Right lobe of liver (tissue), 6 donors: ENCODE measurements around the gene CDO1. TPM values are rescaled to one million over a fixed set of nuclear protein-coding genes. Genes with fewer than 3 reads are reported as not detected.
A peak's percentile ranks its signal among the peaks of the same experiment; 100 is the strongest.

Source experiments
- ATAC-seq, 4 donors: fragments of 200-7000 bp; cut with Tn5 transposase; one replicate each; pipeline ENCODE4 v1.9.1; 2020; ENCODE audit warnings: mild to moderate bottlenecking in 4 of 4, moderate library complexity in 4 of 4
- DNase-seq, 3 donors: peaks; one replicate each; pipeline ENCODE4 v3.0.0-alpha.2; 2020
- H3K27ac ChIP-seq, 3 donors: fragments of 200-600 bp; one replicate each; pipeline ENCODE4 v1.8.0; 2022
- H3K27me3 ChIP-seq, 2 donors: fragments of 200-600 bp; one replicate each; pipeline ENCODE4 v1.8.0; 2022
- H3K36me3 ChIP-seq, 4 donors: fragments of 200-600 bp; sonication (generic) in 1 of 4; one replicate each; pipeline versions ENCODE4 v1.5.1 to v1.8.0; 2017 to 2022; ENCODE audit warnings: control low read depth in 1 of 4
- H3K4me1 ChIP-seq, 4 donors: fragments of 200-600 bp; sonication (generic) in 1 of 4; one replicate each; pipeline versions ENCODE4 v1.5.1 to v1.8.0; 2017 to 2022; ENCODE audit warnings: control low read depth in 1 of 4
- H3K4me3 ChIP-seq, 3 donors: fragments of 200-600 bp; one replicate each; pipeline ENCODE4 v1.8.0; 2022
- H3K9me3 ChIP-seq, 4 donors: fragments of 200-600 bp; sonication (generic) in 1 of 4; one replicate each; pipeline versions ENCODE4 v1.5.1 to v1.8.0; 2017 to 2022; ENCODE audit warnings: control low read depth in 1 of 4
- POLR2A ChIP-seq: fragments of 450-650 bp; IDR thresholded peaks from one replicate; pipeline ENCODE4 v1.6.1; 2017; ENCODE audit warnings: antibody characterized with exemption, mild to moderate bottlenecking
- WGBS: methylation state at CpG from one replicate; pipeline ENCODE4 v1.1.6; 2018; ENCODE audit warnings: low coverage, low lambda C conversion rate; ENCODE audit not compliant: insufficient coverage; ENCODE audit errors: missing lambda C conversion rate; 5-methylcytosine and 5-hydroxymethylcytosine counted together
- intact Hi-C, 2 donors: fragments of 100-400 bp; cut with DNase I; formaldehyde crosslinking; loops; one replicate each; pipeline versions ENCODE4 v1.11.2 to v1.14.1; 2022
- total RNA-seq, 6 experiments: library from RNA; depleted of rRNA in 2 of 6; stranded (reverse); fragments of >200 nt in 2 of 6; fragmentation: NEBNext Ultra II Directional in 3 of 6; extraction: Animal tissue kit (Norgen Biotek cat#: 25700) in 3 of 6; gene quantifications; one replicate each; pipeline versions ENCODE4 v1.1.0 to v1.2.4, GENCODE V29; 2016 to 2023
- TF ChIP-seq, protein P1 (sequence below), 4 donors: fragments of 200-600 bp in 3 of 4; fragments of 450-650 bp in 1 of 4; IDR thresholded peaks; one replicate each; pipeline versions ENCODE4 v1.5.1 to v1.8.0; 2016 to 2022; ENCODE audit warnings: antibody characterized with exemption in 4 of 4, mild to moderate bottlenecking in 2 of 4
- donor health status: DM: no; HTN: yes; CAD: no.
- donor health status: DM: no; HTN: no; CAD: no.
- donor health status: DM: no; HTN: no; CAD: no.
- donor health status: DM: no; HTN: yes; CAD: no.
- donor health status: DM: no; HTN: yes; CAD: no.

CDO1 gene
- total RNA-seq, 6 experiments from 2014 or later: 98.9 to 260 (median 154) TPM

DNA sequence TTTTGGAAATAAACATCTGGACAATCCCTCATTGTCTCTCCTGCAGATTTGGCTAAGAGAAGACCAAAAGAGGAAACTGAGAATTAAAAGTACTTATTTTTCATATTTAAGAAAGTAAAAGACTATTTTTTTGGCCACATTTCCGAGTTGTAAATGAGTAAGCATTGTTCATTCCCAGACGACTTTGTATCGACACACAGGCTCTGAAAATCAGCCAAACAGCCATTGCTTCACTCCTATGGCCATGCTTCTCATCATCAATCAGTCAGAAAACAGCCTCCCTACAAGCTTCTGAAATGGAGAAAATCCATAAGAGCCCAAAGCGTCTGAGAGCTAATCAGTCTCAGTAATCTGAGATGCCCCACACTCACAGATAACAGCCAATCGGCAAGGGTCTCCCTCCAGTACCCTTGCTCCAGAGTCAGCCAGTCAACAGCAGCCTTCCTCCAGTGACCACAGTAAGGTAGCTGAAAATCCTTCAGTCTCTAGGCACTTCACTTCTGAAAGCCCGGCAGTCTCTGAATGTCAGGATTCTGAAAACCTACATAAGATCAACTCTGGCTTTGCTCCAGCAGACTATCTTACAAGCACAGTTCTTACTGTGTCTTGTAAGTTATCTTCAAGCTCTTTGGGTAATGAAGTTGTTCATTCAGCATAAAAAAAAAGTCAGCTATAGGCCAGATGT lies 30.9 kb downstream of the CDO1 start:
- DNase-seq (no peak), ATAC-seq (peak; percentile 61 to 83 (median 62))
- Histone ChIP-seq H3K9me3 (no peaks in the 10 kb centered on the region), H3K4me1 (peaks cover 0 to 14% (median 0%) of the 10 kb centered on the region in 4 donors), H3K27me3 (no peaks in the 10 kb centered on the region), H3K27ac (no peak overlapping the region), H3K4me3 (no peak overlapping the region), H3K36me3 (no peaks in the 10 kb centered on the region)
- TF ChIP-seq, protein P1, sequence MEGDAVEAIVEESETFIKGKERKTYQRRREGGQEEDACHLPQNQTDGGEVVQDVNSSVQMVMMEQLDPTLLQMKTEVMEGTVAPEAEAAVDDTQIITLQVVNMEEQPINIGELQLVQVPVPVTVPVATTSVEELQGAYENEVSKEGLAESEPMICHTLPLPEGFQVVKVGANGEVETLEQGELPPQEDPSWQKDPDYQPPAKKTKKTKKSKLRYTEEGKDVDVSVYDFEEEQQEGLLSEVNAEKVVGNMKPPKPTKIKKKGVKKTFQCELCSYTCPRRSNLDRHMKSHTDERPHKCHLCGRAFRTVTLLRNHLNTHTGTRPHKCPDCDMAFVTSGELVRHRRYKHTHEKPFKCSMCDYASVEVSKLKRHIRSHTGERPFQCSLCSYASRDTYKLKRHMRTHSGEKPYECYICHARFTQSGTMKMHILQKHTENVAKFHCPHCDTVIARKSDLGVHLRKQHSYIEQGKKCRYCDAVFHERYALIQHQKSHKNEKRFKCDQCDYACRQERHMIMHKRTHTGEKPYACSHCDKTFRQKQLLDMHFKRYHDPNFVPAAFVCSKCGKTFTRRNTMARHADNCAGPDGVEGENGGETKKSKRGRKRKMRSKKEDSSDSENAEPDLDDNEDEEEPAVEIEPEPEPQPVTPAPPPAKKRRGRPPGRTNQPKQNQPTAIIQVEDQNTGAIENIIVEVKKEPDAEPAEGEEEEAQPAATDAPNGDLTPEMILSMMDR (IDR thresholded peaks at IDR 0.05): no peak
- no peak for TF ChIP-seq POLR2A
- 25% methylated on average over 6 of the region's 6 CpGs for WGBS
- intact Hi-C loops: no loop called here

DNA sequence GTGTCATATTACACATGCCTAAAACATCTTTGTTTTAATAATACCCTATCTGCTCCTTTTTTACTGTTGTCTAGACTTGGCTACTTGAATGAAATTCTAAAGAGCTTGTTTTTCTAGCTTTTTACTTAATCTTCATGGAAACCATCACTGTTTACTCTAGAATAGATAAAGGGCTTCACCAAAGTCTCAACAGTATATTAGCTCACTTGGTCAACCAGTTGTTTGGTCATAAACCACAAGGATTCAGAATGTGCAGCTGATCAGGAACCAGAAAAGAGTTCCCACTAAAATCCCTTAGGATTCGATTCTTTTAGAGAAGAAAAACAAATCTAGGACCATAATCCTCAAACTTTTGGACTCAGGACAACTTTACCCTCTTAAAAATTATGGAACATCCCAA lies 38.0 kb downstream of the CDO1 start:
- H3K4me1 ChIP-seq: no peaks in the 10 kb centered on the region
- ATAC-seq (no peak), DNase-seq (no peak)
- intact Hi-C loops: no loop called here
- no peak overlapping the region for H3K27ac ChIP-seq
- H3K36me3 ChIP-seq: no peaks in the 10 kb centered on the region
- H3K27me3 ChIP-seq: no peaks in the 10 kb centered on the region
- no peak overlapping the region for H3K4me3 ChIP-seq
- H3K9me3 ChIP-seq: no peaks in the 10 kb centered on the region
- WGBS: 40% methylated on average over 1 of the region's 1 CpG
- no peak for TF ChIP-seq POLR2A
- TF ChIP-seq, protein P1 (IDR thresholded peaks at IDR 0.05): no peak

DNA sequence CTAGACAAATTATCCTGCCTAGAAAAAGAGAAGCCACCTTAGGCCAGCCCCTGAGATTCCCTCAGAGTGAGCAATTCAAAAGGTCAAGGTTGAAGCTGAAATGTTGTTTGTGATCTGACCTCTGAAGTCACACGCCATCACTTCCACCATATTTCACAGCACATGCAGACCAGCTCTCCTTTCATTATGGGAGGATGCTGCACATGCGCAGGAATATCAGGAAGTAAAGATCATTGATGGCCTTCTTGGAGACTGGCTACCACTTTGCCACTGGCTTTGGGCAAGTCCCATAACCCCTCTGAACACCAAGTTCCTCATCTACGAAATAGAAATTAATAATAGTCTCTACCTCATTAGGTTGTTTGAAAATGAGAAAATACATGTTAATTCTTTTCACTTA lies 39.5 kb downstream of the CDO1 start:
- ATAC-seq (no peak), DNase-seq (no peak)
- Histone ChIP-seq H3K36me3 (no peaks in the 10 kb centered on the region), H3K4me3 (no peak overlapping the region), H3K27ac (no peak overlapping the region), H3K27me3 (no peaks in the 10 kb centered on the region), H3K4me1 (no peaks in the 10 kb centered on the region), H3K9me3 (no peaks in the 10 kb centered on the region)
- 92% methylated on average over 3 of the region's 3 CpGs for WGBS
- no peak for TF ChIP-seq POLR2A
- TF ChIP-seq, protein P1 (IDR thresholded peaks at IDR 0.05): no peak
- intact Hi-C loops: no loop called here

DNA sequence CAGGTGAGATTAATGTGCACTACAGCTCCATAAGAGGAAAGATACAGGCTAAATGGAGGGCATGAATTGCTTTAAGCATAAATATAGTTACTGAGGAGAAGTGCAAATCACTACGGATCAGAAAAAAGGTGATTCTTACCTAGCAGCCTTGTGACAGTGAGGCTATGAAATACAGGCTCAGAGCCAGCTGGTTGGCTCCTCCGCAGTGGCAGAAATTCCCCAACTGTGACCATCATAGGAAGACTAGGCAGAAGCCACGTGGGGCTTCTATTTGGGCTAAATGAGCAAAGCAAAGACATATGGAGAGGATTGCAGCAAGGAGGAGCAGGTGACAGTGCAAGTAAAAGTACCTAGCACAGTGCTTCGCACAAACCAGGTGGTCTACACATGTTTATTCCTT lies 40.5 kb downstream of the CDO1 start:
- Histone ChIP-seq H3K27ac (no peak overlapping the region), H3K4me1 (no peaks in the 10 kb centered on the region), H3K4me3 (no peak overlapping the region), H3K36me3 (no peaks in the 10 kb centered on the region), H3K9me3 (no peaks in the 10 kb centered on the region), H3K27me3 (no peaks in the 10 kb centered on the region)
- WGBS: 41% methylated on average over 4 of the region's 4 CpGs
- peak in 2 of 4 donors; percentile 51 to 97 for ATAC-seq
- intact Hi-C loops: no loop called here
- DNase-seq: peak in 1 of 3 donors; percentile 43
- TF ChIP-seq, protein P1 (IDR thresholded peaks at IDR 0.05): no peak
- no peak for TF ChIP-seq POLR2A
